ENCODE data around the gene PCNX1.
A peak's percentile ranks its signal among the peaks of the same experiment; 100 is the strongest.

PCNX1 gene

GRCh38 chr14:70889555-70889954, 17.7 kb upstream of the PCNX1 start:
- no peak for DNase-seq

- DNase-seq: no peak
Observed at GRCh38 chr14:70890826-70891659, 16.2 kb upstream of the PCNX1 start.

GRCh38 chr14:70891737-70892136, 15.5 kb upstream of the PCNX1 start:
- DNase-seq: no peak

GRCh38 chr14:70893062-70893845, 14.0 kb upstream of the PCNX1 start:
- DNase-seq: peak in 1 of 5 donors; percentile 55

- DNase-seq: no peak
Observed at GRCh38 chr14:70893858-70894291, 13.4 kb upstream of the PCNX1 start.

- peak in 1 of 5 donors; percentile 59 for DNase-seq
Observed at GRCh38 chr14:70894868-70895267, 12.4 kb upstream of the PCNX1 start.

GRCh38 chr14:70896317-70896716, 10.9 kb upstream of the PCNX1 start:
- DNase-seq: no peak

- no peak for DNase-seq
Observed at GRCh38 chr14:70896981-70897380, 10.3 kb upstream of the PCNX1 start.

- DNase-seq: no peak
Observed at GRCh38 chr14:70897464-70897863, 9.8 kb upstream of the PCNX1 start.

- no peak for DNase-seq
Observed at GRCh38 chr14:70898111-70898745, 9.0 kb upstream of the PCNX1 start.

- no peak for DNase-seq
Observed at GRCh38 chr14:70901269-70901668, 6.0 kb upstream of the PCNX1 start.

- peak in 1 of 5 donors; percentile 36 for DNase-seq
Observed at GRCh38 chr14:70902184-70902583, 5.1 kb upstream of the PCNX1 start.

GRCh38 chr14:70904373-70904772, 2.9 kb upstream of the PCNX1 start:
- DNase-seq: no peak

GRCh38 chr14:70905301-70905700, 2.0 kb upstream of the PCNX1 start:
- DNase-seq: no peak

GRCh38 chr14:70906793-70907175, 475 bp upstream of the PCNX1 start:
- DNase-seq: no peak

GRCh38 chr14:70907996-70908934, 1.0 kb downstream of the PCNX1 start:
- DNase-seq: peak; percentile 7 to 52 (median 42)

GRCh38 chr14:70908935-70909641, 1.8 kb downstream of the PCNX1 start:
- no peak for DNase-seq

GRCh38 chr14:70909733-70910614, 2.7 kb downstream of the PCNX1 start:
- DNase-seq: no peak

- DNase-seq: no peak
Observed at GRCh38 chr14:70915415-70915814, 8.2 kb downstream of the PCNX1 start.

GRCh38 chr14:70916300-70916699, 9.0 kb downstream of the PCNX1 start:
- DNase-seq: no peak

GRCh38 chr14:70916799-70917198, 9.5 kb downstream of the PCNX1 start:
- DNase-seq: no peak
